DMS153 (cell line): Measurements from ENCODE around the gene RPS6KB2.
"Not testable (repeated sequence)": the region's sequence is repeated elsewhere in the genome, so short reads cannot be mapped to it uniquely, and the experiment has no call there.

Experiments used
- DNase-seq: peaks from one replicate; lab custom pipeline; 2025; lab: John Stamatoyannopoulos, UW

Gene RPS6KB2

DNA sequence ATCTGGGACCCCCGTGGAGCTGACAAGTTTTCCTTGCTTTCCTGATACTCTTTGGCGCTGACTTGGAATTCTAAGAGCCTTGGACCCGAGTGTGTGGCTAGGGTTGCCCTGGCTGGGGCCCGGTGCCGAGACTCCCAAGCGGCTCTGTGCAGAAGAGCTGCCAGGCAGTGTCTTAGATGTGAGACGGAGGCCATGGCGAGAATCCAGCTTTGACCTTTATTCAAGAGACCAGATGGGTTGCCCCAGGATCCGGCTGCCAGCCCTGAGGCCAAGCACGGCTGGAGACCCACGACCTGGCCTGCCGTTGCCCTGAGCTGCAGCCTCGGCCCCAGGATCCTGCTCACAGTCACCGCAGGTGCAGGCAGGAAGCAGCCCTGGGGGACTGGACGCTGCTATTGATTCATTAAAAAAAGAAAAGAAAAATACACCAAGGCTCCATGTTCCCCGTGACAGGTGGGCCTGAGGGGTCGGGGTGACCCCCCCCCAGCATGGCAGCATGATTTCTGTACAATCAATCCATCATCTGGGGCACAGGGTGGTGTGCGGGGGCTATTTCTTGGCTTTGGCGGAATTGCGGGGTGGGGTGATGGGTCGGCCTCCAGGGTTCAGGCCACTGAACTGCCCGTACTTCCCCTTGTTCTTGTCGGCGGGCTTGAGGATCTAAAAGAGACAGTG, 30.2 kb upstream of the RPS6KB2 start:
- DNase-seq, result no peak

- no peak for DNase-seq
These were observed 29.4 kb upstream of the RPS6KB2 start for GRCh38 chr11:67398661-67399563.

- no peak for DNase-seq
These were observed 27.9 kb upstream of the RPS6KB2 start for GRCh38 chr11:67400251-67400941.

- no peak for DNase-seq
These were observed 27.3 kb upstream of the RPS6KB2 start for GRCh38 chr11:67400942-67401494.

- DNase-seq, result peak; percentile 67
These were observed 26.7 kb upstream of the RPS6KB2 start, which contains the start of gene PPP1CA for GRCh38 chr11:67401495-67402191. TSS of gene PPP1CA (minus strand) at chr11:67401858. CDS start at chr11:67401782, 76 bp downstream.

GRCh38 chr11:67402192-67402839, 26.0 kb upstream of the RPS6KB2 start:
- not testable (repeated sequence) for DNase-seq

GRCh38 chr11:67403085-67403484, 25.2 kb upstream of the RPS6KB2 start:
- not testable (repeated sequence) for DNase-seq

DNA sequence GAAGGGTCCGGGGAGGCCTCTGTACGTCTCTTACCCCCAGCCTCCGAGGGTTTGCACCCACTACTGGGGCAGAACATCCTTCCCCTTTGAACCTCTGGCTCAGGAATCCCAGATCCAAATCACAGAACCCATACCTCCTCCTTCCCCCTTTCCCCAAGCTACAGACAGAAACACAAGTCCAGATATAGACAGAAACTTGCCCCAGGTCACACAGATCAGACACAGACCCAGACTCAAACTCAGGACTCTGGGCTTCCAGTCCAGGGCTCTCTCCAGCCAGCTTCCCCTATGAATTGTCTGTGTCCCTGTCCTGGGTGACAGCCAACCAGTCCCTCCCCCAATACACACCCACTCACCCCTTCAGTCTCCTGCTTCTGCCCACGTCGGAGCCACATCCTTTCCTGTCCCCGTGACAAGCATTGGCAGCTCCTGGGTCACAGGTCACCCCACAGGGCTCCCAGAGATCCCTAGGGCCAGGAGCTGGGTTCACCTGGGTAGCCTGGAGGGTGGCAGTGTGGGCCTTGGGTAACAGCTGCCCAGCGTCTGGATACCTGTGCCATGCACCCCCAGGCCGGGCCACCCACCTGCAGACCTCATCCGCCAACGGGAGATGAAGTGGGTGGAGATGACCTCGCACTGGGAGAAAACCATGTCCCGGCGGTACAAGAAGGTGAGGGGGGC, 23.6 kb upstream of the RPS6KB2 start:
- DNase-seq, result no peak

- DNase-seq, result no peak
These were observed 23.1 kb upstream of the RPS6KB2 start for GRCh38 chr11:67405196-67405567.

GRCh38 chr11:67405688-67406339, 22.5 kb upstream of the RPS6KB2 start:
- DNase-seq, result no peak

GRCh38 chr11:67406420-67406968, 21.8 kb upstream of the RPS6KB2 start:
- no peak for DNase-seq

GRCh38 chr11:67406969-67407687, 21.2 kb upstream of the RPS6KB2 start:
- no peak for DNase-seq

DNA sequence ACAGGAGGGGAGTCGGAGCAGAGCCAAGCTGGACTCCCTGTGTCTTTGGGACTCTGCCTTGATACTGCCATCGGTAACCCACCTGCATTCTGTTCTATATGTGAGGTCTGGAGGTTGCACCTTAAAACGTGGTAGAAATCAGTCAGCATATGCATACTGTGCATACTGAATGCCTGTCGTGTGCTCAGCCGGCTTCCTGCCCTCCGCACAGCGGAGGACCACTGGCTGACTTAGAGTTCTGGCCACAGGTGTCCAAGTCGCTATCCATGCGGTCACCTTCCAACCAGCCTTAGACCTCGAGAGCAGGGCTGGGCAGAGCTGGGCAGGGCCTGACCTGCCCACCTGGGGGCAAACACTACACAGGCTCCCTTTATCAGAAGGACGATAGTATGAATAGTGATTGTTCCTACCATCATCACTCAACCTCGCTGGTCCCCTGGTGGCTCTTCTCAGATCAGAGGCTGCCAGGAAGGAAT, 20.6 kb upstream of the RPS6KB2 start:
- no peak for DNase-seq

- DNase-seq, result no peak
These were observed 19.7 kb upstream of the RPS6KB2 start for GRCh38 chr11:67408437-67409200.

GRCh38 chr11:67409261-67409666, 19.0 kb upstream of the RPS6KB2 start:
- DNase-seq, result no peak

DNA sequence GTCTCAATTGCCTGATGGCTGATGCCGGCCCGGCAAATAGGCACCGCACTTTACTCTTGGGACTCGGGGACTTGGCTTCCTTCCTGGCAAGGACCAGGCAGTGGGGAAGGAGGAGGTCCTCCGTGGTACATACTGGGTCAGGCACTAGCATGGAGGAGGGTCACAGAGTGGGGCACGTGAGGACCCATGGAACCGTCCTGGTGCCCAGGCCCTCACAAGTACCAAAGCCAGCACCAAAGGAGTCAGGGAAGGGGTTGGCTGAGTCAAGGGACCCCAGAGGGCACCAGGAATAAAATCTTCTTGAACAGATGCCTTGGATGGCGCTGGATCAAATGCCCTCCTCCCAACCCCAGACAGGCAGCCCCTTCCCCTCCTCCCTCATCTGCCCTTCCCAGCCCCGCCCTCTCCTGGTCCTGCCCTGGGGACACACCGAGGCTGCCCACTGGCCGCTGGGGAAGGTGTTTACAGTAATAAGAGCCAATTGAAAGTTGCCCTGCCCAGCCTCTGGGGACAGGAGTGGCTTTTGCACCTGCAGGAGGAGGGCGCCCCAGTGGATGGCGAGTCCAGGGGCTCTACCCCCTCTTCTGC, 18.4 kb upstream of the RPS6KB2 start:
- peak; percentile 67 for DNase-seq

DNA sequence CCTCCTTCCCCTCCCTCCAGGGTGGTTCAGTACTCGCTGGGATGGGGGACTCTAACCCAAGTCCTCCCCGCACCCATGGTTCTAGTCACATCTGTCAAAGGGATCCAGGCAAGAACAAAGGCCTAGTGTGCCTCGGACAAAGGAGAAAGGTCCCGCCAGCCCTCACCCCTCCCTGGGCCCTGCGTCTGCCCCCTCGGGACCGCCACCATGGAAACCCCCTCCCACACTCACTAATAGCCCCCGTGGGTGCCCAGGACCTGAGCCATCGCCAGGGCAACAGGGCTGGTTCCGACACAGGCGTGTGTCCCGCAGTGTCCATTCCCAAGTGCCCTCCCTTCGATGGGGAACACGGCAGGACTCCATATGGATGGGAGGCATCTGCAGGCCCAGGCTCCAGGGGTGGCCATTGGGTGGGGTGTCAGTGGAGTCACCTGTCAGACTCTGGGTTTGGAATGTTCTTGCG, 17.9 kb upstream of the RPS6KB2 start:
- DNase-seq, result no peak
